Measurements from ENCODE around the gene RACK1. TPM values are rescaled to one million over a fixed set of nuclear protein-coding genes. Genes with fewer than 3 reads are reported as not detected.

Gene RACK1
- total and polyA plus RNA-seq, 2 donors (not counting 3 experiments of a cell fraction or from before 2014, with no cell fraction given): 1,910 to 5,629 TPM

- ChIA-PET CTCF (interaction anchor here (10.2 kb wide), 1 partner anchor 10 kb away, joined by 95 read pairs; the partner anchor contains the start of gene TRIM7), POLR2A (no interaction called here)
Measured at GRCh38 chr5:181195249-181195761, 48.4 kb downstream of the RACK1 start.

More at GRCh38 chr5:181195249-181195761, 48.4 kb downstream of the RACK1 start:
- H2AFZ ChIP-seq (ENCODE audit: low read depth, low read length): no peak overlapping the region
- no peaks in the 10 kb centered on the region for H3K27me3 ChIP-seq (ENCODE audit: control insufficient read depth in 2 of 2, insufficient read depth in 2 of 2, low read length in 2 of 2)
- dilution Hi-C loops (cut with MboI; ENCODE audit: extremely low pct_ligation_motif_present, low sequenced_read_pairs) (no loop called here), intact Hi-C loops (cut with micrococcal nuclease) (no loop called here)
- no peak overlapping the region for H3K9ac ChIP-seq (replicated peaks; ENCODE audit: extremely low read depth, insufficient read depth, low read length)
- no peaks in the 10 kb centered on the region for H3K9me1 ChIP-seq (replicated peaks; ENCODE audit: control insufficient read depth, extremely low read depth, insufficient read depth, low read length)
- FAIRE-seq (no peak), DNase-seq (ENCODE audit: low read depth, low spot score) (no peak)
- no peak overlapping the region for H3K4me3 ChIP-seq (replicated peaks in 1 of 3; ENCODE audit: insufficient read depth in 1 of 3, low read depth in 1 of 3, low read length in 3 of 3)
- BruUV-seq (replicated peaks): no TSS peak
- H3K79me2 ChIP-seq (ENCODE audit: control insufficient read depth, insufficient read depth, low read length): no peaks in the 10 kb centered on the region
- peaks cover 12% of the 10 kb centered on the region for H3K4me1 ChIP-seq (ENCODE audit: control insufficient read depth, extremely low read depth, insufficient read depth, low read length)
- no peaks in the 10 kb centered on the region for H3K9me3 ChIP-seq (replicated peaks; ENCODE audit: control insufficient read depth, insufficient read depth, low read length)
- no peaks in the 10 kb centered on the region for H4K20me1 ChIP-seq (replicated peaks; ENCODE audit: control insufficient read depth, extremely low read depth, insufficient read depth, low read length)
- no peak overlapping the region for H3K4me2 ChIP-seq (ENCODE audit: insufficient read depth, low read length)
- no peaks in the 10 kb centered on the region for H3K36me3 ChIP-seq (ENCODE audit: control insufficient read depth in 2 of 2, extremely low read depth in 1 of 2, insufficient read depth in 2 of 2, low read length in 2 of 2)
- TF ChIP-seq GATA2 (IDR thresholded peaks at IDR 0.05; ENCODE audit: insufficient read depth, insufficient read length, low read depth, low read length): no peak
- TF ChIP-seq JUN (IDR thresholded peaks at IDR 0.05; ENCODE audit: borderline replicate concordance, insufficient read depth, insufficient read length, low read depth): no peak
- TF ChIP-seq EZH2 (IDR thresholded peaks at IDR 0.05; ENCODE audit: borderline replicate concordance, low read depth, low read length, severe bottlenecking): no peak
- TF ChIP-seq MYC (IDR thresholded peaks at IDR 0.05; ENCODE audit: low read depth, low read length): no peak
- TF ChIP-seq CTCF (IDR thresholded peaks at IDR 0.05; ENCODE audit: extremely low read depth in 1 of 2, insufficient read depth in 1 of 2, low read depth in 1 of 2, low read length in 2 of 2): no peak
- H3K27ac ChIP-seq (ENCODE audit: insufficient read depth, low read depth, low read length): no peak overlapping the region

Data from endothelial cell of umbilical vein (primary cell).